NB4 (cell line): ENCODE results near the gene SEMA3B.

Experiments
- DNase-seq: peaks from one replicate; pipeline ENCODE4 v3.0.0; 2010; ENCODE audit warnings: low read depth
- H3K4me3 ChIP-seq: one replicate; pipeline ENCODE4 v1.5.1; 2011; ENCODE audit warnings: mild to moderate bottlenecking, low read depth, low read length, moderate library complexity
- MYC ChIP-seq: IDR thresholded peaks from 2 replicates; pipeline ENCODE4 v1.6.1; 2011; ENCODE audit warnings: low read depth, low read length
- POLR2A ChIP-seq: IDR thresholded peaks from 2 replicates; pipeline ENCODE4 v1.6.1; 2011; ENCODE audit warnings: mild to moderate bottlenecking; ENCODE audit not compliant: insufficient read length; ENCODE audit errors: extremely low read depth
- TF ChIP-seq, protein P1 (sequence below): IDR thresholded peaks from one replicate; pipeline ENCODE4 v1.5.1; 2012; ENCODE audit warnings: low read depth, low read length
- TF ChIP-seq, protein P2 (sequence below): IDR thresholded peaks from 2 replicates; pipeline ENCODE4 v1.6.1; 2011; ENCODE audit warnings: low read depth, low read length

SEMA3B gene

DNA sequence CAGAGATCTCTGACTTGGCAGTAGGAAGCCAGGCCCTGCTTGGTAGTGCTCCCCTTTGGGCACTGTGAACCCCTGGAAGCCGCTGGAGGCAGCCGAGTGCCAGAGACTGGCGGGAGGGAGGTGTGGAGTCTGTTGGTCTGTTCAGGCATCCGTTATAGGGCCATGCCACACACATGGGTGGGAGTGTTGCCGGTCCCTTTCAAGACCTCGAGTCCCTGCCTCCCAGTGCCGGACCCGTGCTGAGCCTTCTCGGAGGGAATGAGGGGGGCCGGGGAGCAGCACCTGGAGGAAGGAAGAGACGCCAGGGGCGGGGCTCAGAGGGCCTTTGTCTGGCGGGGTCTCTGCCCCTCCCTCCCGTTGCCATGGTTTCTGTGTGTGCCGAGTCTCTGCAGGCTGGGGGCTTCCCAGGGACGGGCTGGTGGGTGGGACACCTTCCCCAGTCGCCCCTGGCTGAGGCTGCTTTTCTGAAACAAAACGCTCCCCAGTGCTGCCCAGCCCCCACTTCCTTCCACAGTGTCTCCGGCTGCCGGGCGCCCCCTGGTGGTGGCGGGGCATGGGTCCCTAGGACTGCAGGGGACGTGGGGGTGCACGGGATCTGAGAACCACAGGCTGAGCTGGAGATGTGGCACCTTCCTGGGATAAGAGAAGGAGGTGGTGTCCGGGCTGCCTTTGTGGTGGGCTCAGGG lies 23.0 kb upstream of the SEMA3B start:
- DNase-seq, result peak; percentile 94
- TF ChIP-seq POLR2A, result no peak
- TF ChIP-seq, protein P1, sequence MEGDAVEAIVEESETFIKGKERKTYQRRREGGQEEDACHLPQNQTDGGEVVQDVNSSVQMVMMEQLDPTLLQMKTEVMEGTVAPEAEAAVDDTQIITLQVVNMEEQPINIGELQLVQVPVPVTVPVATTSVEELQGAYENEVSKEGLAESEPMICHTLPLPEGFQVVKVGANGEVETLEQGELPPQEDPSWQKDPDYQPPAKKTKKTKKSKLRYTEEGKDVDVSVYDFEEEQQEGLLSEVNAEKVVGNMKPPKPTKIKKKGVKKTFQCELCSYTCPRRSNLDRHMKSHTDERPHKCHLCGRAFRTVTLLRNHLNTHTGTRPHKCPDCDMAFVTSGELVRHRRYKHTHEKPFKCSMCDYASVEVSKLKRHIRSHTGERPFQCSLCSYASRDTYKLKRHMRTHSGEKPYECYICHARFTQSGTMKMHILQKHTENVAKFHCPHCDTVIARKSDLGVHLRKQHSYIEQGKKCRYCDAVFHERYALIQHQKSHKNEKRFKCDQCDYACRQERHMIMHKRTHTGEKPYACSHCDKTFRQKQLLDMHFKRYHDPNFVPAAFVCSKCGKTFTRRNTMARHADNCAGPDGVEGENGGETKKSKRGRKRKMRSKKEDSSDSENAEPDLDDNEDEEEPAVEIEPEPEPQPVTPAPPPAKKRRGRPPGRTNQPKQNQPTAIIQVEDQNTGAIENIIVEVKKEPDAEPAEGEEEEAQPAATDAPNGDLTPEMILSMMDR, result peak; percentile 87
- TF ChIP-seq, protein P2, sequence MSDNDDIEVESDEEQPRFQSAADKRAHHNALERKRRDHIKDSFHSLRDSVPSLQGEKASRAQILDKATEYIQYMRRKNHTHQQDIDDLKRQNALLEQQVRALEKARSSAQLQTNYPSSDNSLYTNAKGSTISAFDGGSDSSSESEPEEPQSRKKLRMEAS, result peak; percentile 19; the same call in 1 of the 2 replicates
- H3K4me3 ChIP-seq, result peak overlapping the region; percentile 49

DNA sequence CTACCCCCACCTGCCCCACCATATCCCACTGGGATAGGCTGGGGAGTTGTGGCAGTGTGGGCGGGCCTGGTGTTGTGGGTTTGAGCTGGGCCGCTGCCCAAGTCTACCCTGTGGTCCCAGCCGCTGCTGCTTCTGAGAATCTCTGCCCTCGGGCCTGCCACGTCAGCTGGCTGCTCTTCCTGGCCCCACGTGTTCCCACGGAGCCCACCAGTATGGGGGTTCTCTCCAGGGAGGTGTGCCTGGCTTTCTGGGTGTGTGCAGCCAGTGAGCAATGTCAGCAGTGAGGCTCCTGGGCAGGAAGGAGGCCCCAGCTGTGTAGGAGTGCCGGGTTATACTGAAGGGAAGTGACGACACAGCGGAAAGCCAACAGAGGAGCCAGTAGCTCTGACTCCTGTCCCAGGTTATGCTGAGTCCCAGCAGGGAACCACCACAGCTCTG lies 22.4 kb upstream of the SEMA3B start:
- peak; percentile 98 for DNase-seq
- peak overlapping the region; percentile 39 for H3K4me3 ChIP-seq
- no peak for TF ChIP-seq POLR2A
- peak; percentile 67 for TF ChIP-seq MYC
- TF ChIP-seq, protein P1, result no peak
- TF ChIP-seq, protein P2, result peak; percentile 64

DNA sequence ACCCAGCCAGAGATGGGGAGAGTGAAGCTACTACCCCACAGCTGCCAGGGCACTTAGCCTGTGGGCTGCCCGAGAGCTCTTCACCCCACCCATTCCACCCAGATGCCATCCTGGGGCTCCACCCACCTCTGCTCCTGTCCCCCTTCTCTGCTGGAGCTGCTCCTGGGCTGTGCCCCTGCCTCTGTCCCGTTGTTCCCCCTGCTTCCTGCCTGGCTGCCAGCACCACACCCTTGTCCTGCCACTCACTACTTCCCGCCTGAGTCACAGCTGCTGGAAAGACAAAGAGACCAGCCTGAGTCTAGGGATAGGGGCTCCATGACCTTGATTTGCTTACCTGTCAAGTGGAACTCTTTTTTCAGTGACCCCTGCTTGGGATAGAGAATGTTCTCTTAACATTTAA lies 20.6 kb upstream of the SEMA3B start:
- H3K4me3 ChIP-seq, result no peak overlapping the region
- TF ChIP-seq, protein P2, result no peak
- TF ChIP-seq, protein P1, result no peak
- TF ChIP-seq POLR2A (no peak), MYC (no peak)
- DNase-seq, result no peak

DNA sequence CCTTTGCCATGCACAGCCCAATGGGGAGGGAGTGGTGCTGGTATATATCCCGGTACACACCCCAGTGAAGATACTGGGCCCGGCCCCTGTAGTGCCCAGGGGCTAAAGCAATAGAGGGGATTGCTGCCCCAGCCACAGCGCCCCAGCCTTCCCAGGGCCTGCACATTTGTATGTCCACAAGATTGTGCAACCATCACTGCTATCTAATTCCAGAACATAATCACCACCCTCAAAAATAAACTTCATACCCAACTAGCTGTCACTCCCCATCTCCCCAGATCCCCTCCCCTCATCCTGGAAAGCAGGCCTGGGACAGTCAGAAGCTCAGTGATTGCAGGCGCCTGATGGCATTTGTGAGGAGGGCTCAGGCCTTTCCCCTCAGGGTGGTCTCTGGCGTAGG lies 19.5 kb upstream of the SEMA3B start:
- no peak for DNase-seq
- no peak overlapping the region for H3K4me3 ChIP-seq
- TF ChIP-seq MYC (no peak), POLR2A (no peak)
- TF ChIP-seq, protein P1, result no peak
- TF ChIP-seq, protein P2, result no peak

DNA sequence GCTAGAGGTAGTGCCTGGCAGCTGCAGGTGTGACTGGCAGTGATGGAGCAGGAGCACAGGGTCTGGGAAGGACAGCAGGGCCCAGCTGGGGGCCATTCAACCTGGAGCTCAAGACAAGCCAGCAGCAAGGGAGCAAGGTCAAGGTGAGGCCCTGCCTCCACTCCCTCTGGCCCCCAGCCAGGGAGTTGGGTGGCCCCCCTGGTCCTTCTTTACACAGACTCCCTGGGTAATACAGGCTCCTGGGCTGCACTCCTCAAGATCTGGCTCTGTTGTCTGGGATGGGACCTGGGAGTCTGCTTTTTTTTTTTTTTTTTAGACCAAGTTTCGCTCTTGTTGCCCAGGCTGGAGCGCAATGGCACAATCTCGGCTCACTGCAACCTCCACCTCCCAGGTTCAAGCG lies 18.4 kb upstream of the SEMA3B start:
- no peak for DNase-seq
- H3K4me3 ChIP-seq, result no peak overlapping the region
- TF ChIP-seq, protein P2, result no peak
- TF ChIP-seq POLR2A, result no peak
- TF ChIP-seq, protein P1, result no peak
- TF ChIP-seq MYC, result no peak
